PC-3 (cell line): Measurements from ENCODE around the gene AHCTF1.

Experiments
- CTCF ChIP-seq: fragments of 300-600 bp; sonication (generic); conservative IDR thresholded peaks from 2 replicates; pipeline ENCODE4 v1.5.1; 2017; ENCODE audit warnings: antibody characterized with exemption, low read depth, mild to moderate bottlenecking, low read length
- EZH2 ChIP-seq: fragments of 300-600 bp; sonication (generic); IDR thresholded peaks from one replicate; pipeline ENCODE4 v1.6.1; 2017; ENCODE audit warnings: antibody characterized with exemption, mild to moderate bottlenecking, low read length; ENCODE audit not compliant: unreplicated experiment
- EZH2phosphoT487 ChIP-seq: fragments of 300-600 bp; sonication (generic); IDR thresholded peaks from 2 replicates; pipeline ENCODE4 v1.6.1; 2018; ENCODE audit warnings: mild to moderate bottlenecking, antibody characterized with exemption, low read length, borderline replicate concordance

- TF ChIP-seq CTCF (no peak), EZH2 (no peak), EZH2phosphoT487 (no peak)
These were observed 24.9 kb downstream of the AHCTF1 start for GRCh38 chr1:246906833-246907232.
